Endometrial microvascular endothelial cells (primary cell): ENCODE measurements around the gene C4BPA. TPM values are rescaled to one million over a fixed set of nuclear protein-coding genes. Genes with fewer than 3 reads are reported as not detected.

Source experiments
- in situ Hi-C: cut with HindIII; loops from 2 replicates; pipeline ENCODE4 v1.10.0; 2017; ENCODE audit warnings: low sequenced_read_pairs, low pct_unique_long_range_greater_than_20kb; ENCODE audit errors: inconsistent ontology term
- total RNA-seq: library from RNA; depleted of rRNA; stranded (reverse); fragments of >200 nt; gene quantifications from one replicate; pipeline ENCODE4 v1.2.3, GENCODE V29; 2015; ENCODE audit errors: inconsistent ontology term

C4BPA gene
- total RNA-seq, 1 donor from 2014 or later: not detected

- in situ Hi-C loops: no loop called here
Observed at GRCh38 chr1:207156095-207156494, 52.1 kb downstream of the C4BPA start.

- in situ Hi-C loops: no loop called here
Observed at GRCh38 chr1:207156826-207157225, 52.8 kb downstream of the C4BPA start.

- in situ Hi-C loops: no loop called here
Observed at GRCh38 chr1:207164086-207164485, 60.1 kb downstream of the C4BPA start.

- in situ Hi-C loops: no loop called here
Observed at GRCh38 chr1:207172321-207172720, 68.3 kb downstream of the C4BPA start.

GRCh38 chr1:207172885-207173284, 68.9 kb downstream of the C4BPA start:
- in situ Hi-C loops: no loop called here

GRCh38 chr1:207173396-207173795, 69.4 kb downstream of the C4BPA start:
- in situ Hi-C loops: no loop called here

GRCh38 chr1:207174913-207175312, 70.9 kb downstream of the C4BPA start:
- in situ Hi-C loops: no loop called here

- in situ Hi-C loops: no loop called here
Observed at GRCh38 chr1:207179036-207179435, 75.0 kb downstream of the C4BPA start.

- in situ Hi-C loops: no loop called here
Observed at GRCh38 chr1:207181847-207182246, 77.8 kb downstream of the C4BPA start.

- in situ Hi-C loops: no loop called here
Observed at GRCh38 chr1:207186503-207186902, 82.5 kb downstream of the C4BPA start.

GRCh38 chr1:207188901-207189300, 84.9 kb downstream of the C4BPA start:
- in situ Hi-C loops: no loop called here

GRCh38 chr1:207191061-207191460, 87.0 kb downstream of the C4BPA start:
- in situ Hi-C loops: no loop called here

GRCh38 chr1:207191776-207192175, 87.7 kb downstream of the C4BPA start:
- in situ Hi-C loops: no loop called here

- in situ Hi-C loops: no loop called here
Observed at GRCh38 chr1:207194197-207194596, 90.2 kb downstream of the C4BPA start.

Other genes starting within 250 kb of the C4BPA start
- not detected for gene IL20, start 238.6 kb upstream of the C4BPA start, total RNA-seq
- gene IL24, start 206.8 kb upstream of the C4BPA start, total RNA-seq: not detected
- not detected for gene FCMR, start 182.3 kb upstream of the C4BPA start, total RNA-seq
- not detected for gene PIGR, start 157.8 kb upstream of the C4BPA start, total RNA-seq
- not detected for gene FCAMR, start 133.8 kb upstream of the C4BPA start, total RNA-seq
- gene C1orf116, start 71.5 kb upstream of the C4BPA start, total RNA-seq: not detected
- gene YOD1, start 53.0 kb upstream of the C4BPA start, total RNA-seq: 5.1 TPM
- 0.09 TPM for gene PFKFB2, start 51.0 kb upstream of the C4BPA start, total RNA-seq
- gene C4BPB, start 15.4 kb upstream of the C4BPA start, total RNA-seq: not detected
- gene CD55, start 217.4 kb downstream of the C4BPA start, total RNA-seq: 180 TPM